Measurements from ENCODE around the gene GNAO1. TPM values are rescaled to one million over a fixed set of nuclear protein-coding genes. Genes with fewer than 3 reads are reported as not detected.

The GNAO1 gene
- total and polyA plus RNA-seq, 9 of the 15 experiments (the other 6 are each of a cell fraction or from before 2014, with no cell fraction given): 0.07 to 0.42 (median 0.08) TPM; not detected in 5

DNA sequence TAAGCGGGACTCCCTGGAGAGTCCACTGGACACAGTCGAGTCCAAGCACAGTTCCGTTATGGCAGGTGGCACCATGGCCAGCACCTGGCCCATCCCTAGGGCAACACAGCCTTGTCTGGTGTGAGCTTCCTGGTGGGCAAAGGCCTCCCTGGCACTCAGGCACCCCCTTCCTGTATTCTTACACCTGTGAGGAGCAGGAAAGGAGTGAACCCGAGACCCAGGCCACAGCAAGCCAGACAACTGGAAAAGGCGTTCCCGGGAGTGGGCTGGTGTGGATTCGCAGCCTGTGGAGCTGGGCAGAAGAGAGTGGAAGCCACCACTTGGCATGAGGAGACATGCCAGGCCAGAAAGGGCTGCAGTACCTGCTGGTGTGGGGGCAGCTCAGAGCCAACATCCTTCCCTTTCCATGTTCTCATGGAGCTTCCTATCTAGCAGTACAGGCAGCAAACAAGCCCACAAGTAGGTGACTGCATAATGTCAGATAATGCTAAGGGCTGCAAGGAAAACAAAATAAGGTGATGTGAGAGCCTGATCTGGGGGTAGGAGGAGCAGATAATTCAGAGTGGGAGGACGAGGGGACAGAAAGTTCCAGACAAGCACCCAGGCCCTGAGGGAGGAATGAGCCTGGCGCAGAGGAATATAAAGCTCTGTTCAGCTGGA, 87.0 kb downstream of the GNAO1 start (continued):
- TF ChIP-seq PHB2 (IDR thresholded peaks at IDR 0.05; ENCODE audit: low read depth): peak; percentile 85
- peak; percentile 33; the same call in 1 of the 2 replicates for TF ChIP-seq ATF7 (IDR thresholded peaks at IDR 0.05)
- TF ChIP-seq MAZ (CRISPR knock-in tag; conservative IDR thresholded peaks at IDR 0.05 in 1 of 2, IDR thresholded peaks at IDR 0.05 in 1 of 2): peak in 1 of 2 experiments; percentile 35; a peak in 2 of 4 replicates
- no peak for TF ChIP-seq SLC30A9 (CRISPR knock-in tag; IDR thresholded peaks at IDR 0.05)
- no peak for TF ChIP-seq LARP7 (IDR thresholded peaks at IDR 0.05)
- TF ChIP-seq, protein P1, sequence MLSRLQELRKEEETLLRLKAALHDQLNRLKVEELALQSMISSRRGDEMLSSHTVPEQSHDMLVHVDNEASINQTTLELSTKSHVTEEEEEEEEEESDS (CRISPR knock-in tag; IDR thresholded peaks at IDR 0.05): no peak
- TF ChIP-seq MXI1 (IDR thresholded peaks at IDR 0.05; ENCODE audit: low read depth, low read length): no peak
- TF ChIP-seq, protein P2, sequence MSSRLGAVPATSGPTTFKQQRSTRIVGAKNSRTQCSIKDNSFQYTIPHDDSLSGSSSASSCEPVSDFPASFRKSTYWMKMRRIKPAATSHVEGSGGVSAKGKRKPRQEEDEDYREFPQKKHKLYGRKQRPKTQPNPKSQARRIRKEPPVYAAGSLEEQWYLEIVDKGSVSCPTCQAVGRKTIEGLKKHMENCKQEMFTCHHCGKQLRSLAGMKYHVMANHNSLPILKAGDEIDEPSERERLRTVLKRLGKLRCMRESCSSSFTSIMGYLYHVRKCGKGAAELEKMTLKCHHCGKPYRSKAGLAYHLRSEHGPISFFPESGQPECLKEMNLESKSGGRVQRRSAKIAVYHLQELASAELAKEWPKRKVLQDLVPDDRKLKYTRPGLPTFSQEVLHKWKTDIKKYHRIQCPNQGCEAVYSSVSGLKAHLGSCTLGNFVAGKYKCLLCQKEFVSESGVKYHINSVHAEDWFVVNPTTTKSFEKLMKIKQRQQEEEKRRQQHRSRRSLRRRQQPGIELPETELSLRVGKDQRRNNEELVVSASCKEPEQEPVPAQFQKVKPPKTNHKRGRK (tag; IDR thresholded peaks at IDR 0.05): no peak
- TF ChIP-seq COPS2 (conservative IDR thresholded peaks at IDR 0.05): no peak
- peak; percentile 93 for TF ChIP-seq NCOR1 (IDR thresholded peaks at IDR 0.05)
- TF ChIP-seq ZFP91 (CRISPR knock-in tag; IDR thresholded peaks at IDR 0.05): no peak
- TF ChIP-seq ZNF274 (IDR thresholded peaks at IDR 0.05; ENCODE audit: borderline replicate concordance, low read depth, low read length): no peak
- TF ChIP-seq JUNB (CRISPR knock-in tag; conservative IDR thresholded peaks at IDR 0.05): no peak
- 0 out of 2 replicates have a peak, but pooled peaks have one; percentile 58 for TF ChIP-seq BCOR (IDR thresholded peaks at IDR 0.05)
- no peak for TF ChIP-seq SIN3B (IDR thresholded peaks at IDR 0.05; ENCODE audit: low read depth)
- TF ChIP-seq RUNX1 (IDR thresholded peaks at IDR 0.05; ENCODE audit: low read depth): peak; percentile 62; the same call in 1 of the 2 replicates
- TF ChIP-seq WHSC1 (IDR thresholded peaks at IDR 0.05; ENCODE audit: low read length): no peak
- TF ChIP-seq TAF15 (IDR thresholded peaks at IDR 0.05; ENCODE audit: low read depth, low read length): no peak
- TF ChIP-seq TEAD4 (IDR thresholded peaks at IDR 0.05; ENCODE audit: low read length): peak; percentile 95
- TF ChIP-seq TEAD4 (CRISPR knock-in tag; IDR thresholded peaks at IDR 0.05; ENCODE audit: borderline replicate concordance): no peak
- TF ChIP-seq SMARCA4 (IDR thresholded peaks at IDR 0.05): peak; percentile 93
- TF ChIP-seq ZBTB43 (CRISPR knock-in tag; IDR thresholded peaks at IDR 0.05): no peak
- no peak for TF ChIP-seq ZNF3 (CRISPR knock-in tag; IDR thresholded peaks at IDR 0.05)
- TF ChIP-seq ESRRA (IDR thresholded peaks at IDR 0.05; ENCODE audit: borderline replicate concordance, low read depth): no peak; the same call in 1 of the 2 replicates
- TF ChIP-seq SOX6 (IDR thresholded peaks at IDR 0.05): peak; percentile 86
